ENCODE data around the gene CRKL.
A peak's percentile ranks its signal among the peaks of the same experiment; 100 is the strongest.

The CRKL gene

DNA sequence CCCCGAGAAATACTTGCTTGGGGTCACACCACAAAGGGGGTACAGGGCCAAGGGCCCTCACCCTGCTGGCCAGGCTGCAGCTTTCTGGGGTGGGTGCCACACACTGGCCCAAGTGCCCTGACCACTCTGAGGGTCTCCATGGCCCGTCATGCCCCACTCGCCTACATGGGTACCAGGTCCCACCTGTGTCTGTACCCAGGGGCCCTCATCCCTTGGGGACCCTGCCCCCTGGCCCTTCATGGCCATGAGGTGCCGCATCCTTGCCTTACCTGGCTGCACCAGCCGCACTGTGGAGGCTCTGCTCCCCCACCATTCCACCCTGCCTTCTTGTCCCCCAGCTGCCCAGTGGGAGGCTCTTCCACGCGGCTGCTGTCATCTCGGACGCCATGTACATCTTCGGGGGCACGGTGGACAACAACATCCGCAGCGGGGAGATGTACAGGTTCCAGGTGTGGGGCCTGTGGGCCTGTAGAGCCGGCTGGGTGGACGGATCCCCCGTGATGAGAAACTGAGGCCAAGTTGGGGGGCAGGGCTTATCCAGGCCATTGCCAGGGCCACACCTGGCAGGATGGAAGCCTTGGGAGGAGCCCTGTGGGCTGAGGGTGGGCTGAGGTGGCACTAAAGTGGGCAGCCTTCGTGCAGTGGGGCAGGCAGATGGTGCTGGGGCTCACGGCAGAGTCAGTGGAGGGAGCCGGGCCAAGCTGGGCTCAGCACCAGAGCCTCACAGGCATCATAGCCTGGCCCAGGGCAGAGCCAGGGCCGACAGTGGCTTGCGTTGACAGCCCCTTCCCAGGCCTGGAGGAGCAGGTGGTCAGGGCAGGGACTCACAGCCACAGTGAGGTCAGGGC is 75.5 kb downstream of the CRKL start:
- no peaks in the 10 kb centered on the region for H3K27me3 Mint-ChIP-seq (ENCODE audit: low read depth)
- no peak overlapping the region for H3K27ac Mint-ChIP-seq

GRCh38 chr22:20993304-20994127 is 76.3 kb downstream of the CRKL start:
- Mint-ChIP-seq H3K36me3 (ENCODE audit: low read depth) (peaks cover 2% of the 10 kb centered on the region), H3K4me3 (no peak overlapping the region), H3K27ac (no peak overlapping the region), H3K9me3 (no peaks in the 10 kb centered on the region), H3K4me1 (ENCODE audit: low read depth) (peaks cover 4% of the 10 kb centered on the region), H3K27me3 (ENCODE audit: low read depth) (no peaks in the 10 kb centered on the region)

More for the DNA sequence above, 75.5 kb downstream of the CRKL start:
- no peak overlapping the region for H3K4me3 Mint-ChIP-seq
- no peaks in the 10 kb centered on the region for H3K9me3 Mint-ChIP-seq
- peaks cover 2% of the 10 kb centered on the region for H3K4me1 Mint-ChIP-seq (ENCODE audit: low read depth)
- peaks cover 3% of the 10 kb centered on the region for H3K36me3 Mint-ChIP-seq (ENCODE audit: low read depth)

GRCh38 chr22:20994128-20994901 is 77.1 kb downstream of the CRKL start:
- Mint-ChIP-seq H3K9me3 (no peaks in the 10 kb centered on the region), H3K4me1 (ENCODE audit: low read depth) (peaks cover 4% of the 10 kb centered on the region), H3K27me3 (ENCODE audit: low read depth) (no peaks in the 10 kb centered on the region), H3K4me3 (no peak overlapping the region), H3K27ac (no peak overlapping the region), H3K36me3 (ENCODE audit: low read depth) (peaks cover 2% of the 10 kb centered on the region)

DNA sequence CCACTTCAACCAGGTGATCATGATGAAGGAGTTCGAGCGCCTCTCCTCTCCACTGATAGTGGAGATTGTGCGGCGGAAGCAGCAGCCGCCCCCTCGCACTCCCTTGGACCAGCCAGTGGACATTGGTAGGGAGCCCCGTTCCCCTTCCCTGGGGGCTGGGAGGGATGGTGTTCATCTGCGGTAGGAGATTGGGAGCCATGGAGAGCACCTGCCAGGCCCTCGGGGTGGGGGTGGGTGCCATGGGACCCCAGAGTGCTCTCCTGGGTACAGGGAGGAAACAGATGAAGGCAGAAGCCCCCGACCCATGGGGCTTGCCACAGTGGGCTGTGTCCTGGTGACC is 77.7 kb downstream of the CRKL start:
- H3K9me3 Mint-ChIP-seq, result no peaks in the 10 kb centered on the region
- H3K27me3 Mint-ChIP-seq (ENCODE audit: low read depth), result no peaks in the 10 kb centered on the region
- peaks cover 2% of the 10 kb centered on the region for H3K36me3 Mint-ChIP-seq (ENCODE audit: low read depth)
- H3K4me1 Mint-ChIP-seq (ENCODE audit: low read depth), result peaks cover 4% of the 10 kb centered on the region
- H3K4me3 Mint-ChIP-seq, result no peak overlapping the region
- no peak overlapping the region for H3K27ac Mint-ChIP-seq

DNA sequence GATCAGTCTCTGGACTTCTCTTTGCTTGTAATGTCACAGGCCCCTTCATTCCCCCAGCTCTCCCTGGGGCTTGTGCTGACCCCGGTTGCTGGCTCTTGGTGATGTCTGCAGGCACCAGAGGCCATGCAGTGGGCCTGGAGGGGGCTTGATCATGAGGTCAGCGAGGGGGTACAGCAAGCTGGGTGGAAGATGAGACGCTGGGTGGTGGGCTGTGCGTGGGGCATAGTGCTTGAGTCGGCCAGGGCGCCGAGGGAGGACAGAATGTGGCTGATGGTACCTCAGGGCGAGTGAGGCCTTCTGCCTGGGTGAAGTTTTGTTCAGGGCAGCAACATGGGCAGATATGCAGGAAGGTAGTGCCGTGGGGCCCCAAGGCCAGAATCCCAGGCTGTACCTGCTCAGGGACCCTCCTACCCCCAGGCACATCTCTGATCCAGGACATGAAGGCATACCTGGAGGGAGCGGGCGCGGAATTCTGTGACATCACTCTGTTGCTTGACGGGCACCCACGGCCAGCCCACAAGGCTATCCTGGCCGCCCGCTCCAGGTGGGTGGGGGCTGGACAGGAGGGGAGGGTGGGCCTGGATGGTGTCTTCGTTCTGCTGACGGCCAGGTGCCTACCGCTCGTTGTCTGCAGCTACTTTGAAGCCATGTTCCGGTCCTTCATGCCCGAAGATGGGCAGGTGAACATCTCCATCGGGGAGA is 78.3 kb downstream of the CRKL start:
- Mint-ChIP-seq H3K27ac (no peak overlapping the region), H3K4me3 (no peak overlapping the region), H3K4me1 (ENCODE audit: low read depth) (peaks cover 2% of the 10 kb centered on the region), H3K9me3 (no peaks in the 10 kb centered on the region), H3K27me3 (ENCODE audit: low read depth) (no peaks in the 10 kb centered on the region), H3K36me3 (ENCODE audit: low read depth) (peaks cover 2% of the 10 kb centered on the region)

DNA sequence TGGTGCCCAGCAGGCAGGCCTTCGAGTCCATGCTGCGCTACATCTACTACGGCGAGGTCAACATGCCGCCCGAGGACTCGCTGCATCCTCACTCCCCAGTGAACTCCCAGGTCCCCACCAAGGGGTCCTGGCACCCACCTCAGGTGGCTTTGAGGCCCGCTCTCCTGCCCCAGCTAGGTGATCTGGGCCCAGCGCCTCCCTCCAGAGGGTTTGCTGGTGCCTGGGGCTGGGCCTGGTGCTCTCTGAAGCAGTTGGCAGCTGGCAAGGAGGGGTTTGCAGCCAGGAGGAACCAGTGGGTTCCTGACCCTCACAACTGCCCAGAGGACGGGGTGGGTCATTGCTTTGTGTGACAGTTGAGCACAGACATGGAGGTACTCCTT is 78.8 kb downstream of the CRKL start:
- Mint-ChIP-seq H3K4me3 (no peak overlapping the region), H3K9me3 (no peaks in the 10 kb centered on the region), H3K36me3 (ENCODE audit: low read depth) (peaks cover 2% of the 10 kb centered on the region), H3K4me1 (ENCODE audit: low read depth) (peaks cover 2% of the 10 kb centered on the region), H3K27ac (no peak overlapping the region), H3K27me3 (ENCODE audit: low read depth) (no peaks in the 10 kb centered on the region)

- Mint-ChIP-seq H3K27me3 (ENCODE audit: low read depth) (no peaks in the 10 kb centered on the region), H3K4me1 (ENCODE audit: low read depth) (peaks cover 5% of the 10 kb centered on the region), H3K36me3 (ENCODE audit: low read depth) (peaks cover 4% of the 10 kb centered on the region), H3K4me3 (no peak overlapping the region), H3K9me3 (no peaks in the 10 kb centered on the region), H3K27ac (no peak overlapping the region)
These were observed 79.7 kb downstream of the CRKL start for GRCh38 chr22:20996598-20997535.

DNA sequence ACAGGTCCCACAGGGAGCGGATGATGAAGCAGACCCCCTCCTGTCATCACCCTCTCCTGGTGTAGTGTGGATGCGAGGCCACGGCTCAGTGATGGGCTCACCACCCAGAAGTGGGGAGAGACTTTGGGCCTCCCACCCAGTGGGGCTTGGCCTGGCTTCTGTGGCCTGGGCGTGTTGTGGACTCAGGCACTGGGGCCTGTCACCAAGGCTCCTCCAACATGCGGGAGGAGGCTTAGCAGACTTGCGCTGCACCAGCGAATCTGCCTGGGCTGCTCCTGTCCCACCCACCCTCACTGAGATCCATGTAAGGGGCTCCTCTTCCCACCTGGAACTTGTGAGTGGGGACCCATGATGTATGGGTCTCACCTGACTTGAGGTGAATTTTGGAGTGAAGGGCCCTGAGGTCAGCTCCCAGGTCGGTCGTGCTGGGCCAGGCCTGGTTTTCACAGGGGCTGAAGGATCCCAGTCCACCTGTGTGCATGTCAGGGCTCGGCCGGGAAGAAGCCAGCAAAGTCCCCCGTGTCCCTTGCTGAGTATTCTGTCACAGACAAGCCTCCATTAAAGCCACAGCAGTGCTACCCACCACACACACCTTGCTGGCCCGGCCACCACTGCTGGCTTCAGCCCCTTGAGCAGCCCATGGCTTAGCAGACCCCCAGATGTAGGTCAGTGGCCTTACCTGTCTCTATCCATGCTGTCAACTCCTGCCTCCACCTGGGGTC is 80.5 kb downstream of the CRKL start:
- Mint-ChIP-seq H3K4me1 (ENCODE audit: low read depth) (peaks cover 5% of the 10 kb centered on the region), H3K9me3 (no peaks in the 10 kb centered on the region), H3K36me3 (ENCODE audit: low read depth) (peaks cover 4% of the 10 kb centered on the region), H3K27me3 (ENCODE audit: low read depth) (no peaks in the 10 kb centered on the region), H3K27ac (no peak overlapping the region), H3K4me3 (no peak overlapping the region)

- Mint-ChIP-seq H3K4me1 (ENCODE audit: low read depth) (peaks cover 8% of the 10 kb centered on the region), H3K27ac (peak overlapping the region; percentile 45), H3K27me3 (ENCODE audit: low read depth) (no peaks in the 10 kb centered on the region), H3K36me3 (ENCODE audit: low read depth) (peaks cover 6% of the 10 kb centered on the region), H3K4me3 (no peak overlapping the region), H3K9me3 (no peaks in the 10 kb centered on the region)
These were observed 81.5 kb downstream of the CRKL start for GRCh38 chr22:20998411-20999336.

DNA sequence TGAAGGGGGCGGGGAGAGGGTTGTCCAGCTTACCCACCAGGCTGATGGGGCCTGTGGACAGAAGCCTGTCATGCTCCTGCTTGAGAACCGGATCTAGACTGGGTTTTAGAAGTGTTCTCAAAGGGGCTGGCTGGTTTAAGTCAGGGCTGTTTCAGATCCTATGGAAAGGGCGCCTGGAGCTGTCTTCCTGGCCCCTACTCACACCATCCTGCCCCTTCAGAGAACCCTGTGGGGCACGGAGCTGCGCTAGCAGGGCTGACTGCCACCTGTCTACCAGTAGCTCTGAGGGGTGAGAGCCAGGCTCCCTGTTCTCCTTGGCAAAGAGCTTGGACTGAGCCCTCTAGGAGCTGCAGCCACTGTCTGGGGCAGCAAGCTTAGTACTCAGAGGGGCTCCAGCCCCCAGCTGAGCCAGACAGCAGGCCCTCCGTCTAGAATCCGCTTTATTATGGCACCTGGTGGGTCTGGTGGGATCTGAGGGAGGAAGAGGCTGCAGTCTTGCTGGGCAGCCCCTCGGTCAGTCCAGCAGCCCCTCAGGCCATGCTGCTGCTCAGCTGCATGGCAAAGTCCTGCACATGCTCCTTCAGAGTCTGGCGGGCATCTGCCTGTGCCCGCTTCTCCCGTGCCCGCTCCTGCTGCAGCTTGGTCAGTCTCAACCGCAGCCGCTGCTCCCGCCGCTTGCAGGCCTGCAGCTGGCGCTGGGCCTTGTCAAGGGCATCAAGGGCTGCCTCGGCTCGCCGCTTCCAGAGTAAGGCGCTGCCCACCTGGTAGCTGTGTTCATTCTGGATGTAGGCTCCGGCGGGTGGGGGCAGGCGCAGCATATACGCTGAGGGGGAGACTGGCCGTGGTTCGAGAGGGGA is 82.4 kb downstream of the CRKL start:
- Mint-ChIP-seq H3K4me3 (peak overlapping the region; percentile 42), H3K4me1 (ENCODE audit: low read depth) (peaks cover 8% of the 10 kb centered on the region), H3K9me3 (no peaks in the 10 kb centered on the region), H3K27me3 (ENCODE audit: low read depth) (no peaks in the 10 kb centered on the region), H3K27ac (peak overlapping the region; percentile 20), H3K36me3 (ENCODE audit: low read depth) (peaks cover 6% of the 10 kb centered on the region)

DNA sequence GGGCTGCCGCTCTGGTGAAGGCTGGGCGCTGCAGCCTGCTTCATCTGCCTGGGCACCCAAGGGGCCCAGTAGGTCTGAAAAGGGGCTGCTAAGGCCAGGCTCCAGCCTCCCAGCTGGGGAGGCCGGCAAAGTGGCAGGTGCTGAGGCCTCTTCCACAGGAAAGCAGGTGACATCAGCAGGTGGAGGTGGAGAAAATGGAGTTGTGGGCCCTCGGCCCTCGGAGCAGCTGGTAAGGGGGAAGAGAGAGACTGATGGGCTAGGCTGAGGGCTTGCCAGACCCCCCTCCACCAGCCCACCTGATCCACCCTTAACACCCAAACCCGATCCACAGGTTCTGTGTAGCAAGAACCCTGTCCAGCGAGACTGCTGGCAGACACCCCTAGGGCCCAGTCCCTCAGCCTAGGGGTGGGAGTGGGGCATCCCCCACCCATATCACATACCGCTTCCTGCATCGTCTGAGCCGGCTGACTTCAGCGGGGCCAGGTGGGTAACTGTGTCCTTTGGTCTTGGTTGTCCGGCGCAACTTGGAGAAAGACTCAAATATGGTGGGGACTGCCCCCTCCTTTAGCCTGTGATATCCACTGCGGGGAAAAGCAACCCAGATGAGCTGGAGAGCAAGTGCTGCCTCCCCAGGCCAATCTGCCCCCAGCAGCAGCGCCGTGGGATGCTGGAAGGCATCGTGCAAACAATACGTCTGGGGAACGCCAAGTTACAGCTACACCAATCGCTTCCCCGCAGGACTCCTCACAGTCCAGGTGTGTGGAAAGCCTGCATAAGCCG is 83.2 kb downstream of the CRKL start:
- Mint-ChIP-seq H3K36me3 (ENCODE audit: low read depth) (peaks cover 6% of the 10 kb centered on the region), H3K4me1 (ENCODE audit: low read depth) (peaks cover 8% of the 10 kb centered on the region), H3K4me3 (peak overlapping the region; percentile 92), H3K9me3 (no peaks in the 10 kb centered on the region), H3K27me3 (ENCODE audit: low read depth) (no peaks in the 10 kb centered on the region), H3K27ac (peak overlapping the region; percentile 97)
